ENCODE results near the gene DDX17.

- TF ChIP-seq ZFX (CRISPR knock-in tag; IDR thresholded peaks at IDR 0.05) (no peak), TRIM24 (IDR thresholded peaks at IDR 0.05) (no peak), EP300 (IDR thresholded peaks at IDR 0.05; ENCODE audit: low read length) (no peak), HMGN3 (IDR thresholded peaks at IDR 0.05; ENCODE audit: borderline replicate concordance, extremely low read depth, insufficient read length, low read depth, low read length) (no peak)
These were observed 52.1 kb downstream of the DDX17 start for GRCh38 chr22:38453996-38454352.
